ENCODE data around the gene BCORL1. TPM values are rescaled to one million over a fixed set of nuclear protein-coding genes. Genes with fewer than 3 reads are reported as not detected.

The BCORL1 gene
- total RNA-seq, 6 experiments from 2014 or later, result 2.7 to 9.0 (median 4.8) TPM

DNA sequence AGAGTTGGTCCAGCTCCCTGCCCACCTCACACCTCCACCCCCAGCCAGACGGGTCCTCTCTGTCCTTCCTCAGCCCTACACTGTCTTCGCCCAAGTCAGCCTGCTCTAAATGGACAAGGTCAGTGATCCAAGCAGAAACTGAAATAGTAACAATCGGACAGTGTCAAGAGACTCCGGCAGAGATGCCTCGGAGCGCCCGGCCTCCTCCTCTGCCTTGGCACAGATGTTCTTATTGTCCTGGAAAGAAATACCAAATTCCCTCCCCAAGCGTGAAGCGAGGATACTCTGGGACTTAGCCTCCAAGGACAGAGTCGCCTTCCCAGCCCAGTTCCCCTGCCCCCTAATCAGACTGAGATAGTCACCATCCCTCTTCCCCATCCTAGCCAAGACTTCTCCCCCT, 48.0 kb upstream of the BCORL1 start:
- H3K9me3 ChIP-seq, result no peaks in the 10 kb centered on the region
- H3K27me3 ChIP-seq, result no peaks in the 10 kb centered on the region
- ATAC-seq (no peak), DNase-seq (no peak)
- no peaks in the 10 kb centered on the region for H3K36me3 ChIP-seq
- H3K27ac ChIP-seq, result no peak overlapping the region
- intact Hi-C loops (cut with DNase I), result no loop called here
- TF ChIP-seq, protein P1, sequence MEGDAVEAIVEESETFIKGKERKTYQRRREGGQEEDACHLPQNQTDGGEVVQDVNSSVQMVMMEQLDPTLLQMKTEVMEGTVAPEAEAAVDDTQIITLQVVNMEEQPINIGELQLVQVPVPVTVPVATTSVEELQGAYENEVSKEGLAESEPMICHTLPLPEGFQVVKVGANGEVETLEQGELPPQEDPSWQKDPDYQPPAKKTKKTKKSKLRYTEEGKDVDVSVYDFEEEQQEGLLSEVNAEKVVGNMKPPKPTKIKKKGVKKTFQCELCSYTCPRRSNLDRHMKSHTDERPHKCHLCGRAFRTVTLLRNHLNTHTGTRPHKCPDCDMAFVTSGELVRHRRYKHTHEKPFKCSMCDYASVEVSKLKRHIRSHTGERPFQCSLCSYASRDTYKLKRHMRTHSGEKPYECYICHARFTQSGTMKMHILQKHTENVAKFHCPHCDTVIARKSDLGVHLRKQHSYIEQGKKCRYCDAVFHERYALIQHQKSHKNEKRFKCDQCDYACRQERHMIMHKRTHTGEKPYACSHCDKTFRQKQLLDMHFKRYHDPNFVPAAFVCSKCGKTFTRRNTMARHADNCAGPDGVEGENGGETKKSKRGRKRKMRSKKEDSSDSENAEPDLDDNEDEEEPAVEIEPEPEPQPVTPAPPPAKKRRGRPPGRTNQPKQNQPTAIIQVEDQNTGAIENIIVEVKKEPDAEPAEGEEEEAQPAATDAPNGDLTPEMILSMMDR (IDR thresholded peaks at IDR 0.05), result no peak
- TF ChIP-seq POLR2A (IDR thresholded peaks at IDR 0.05), result no peak
- H3K4me3 ChIP-seq, result no peak overlapping the region
- no peaks in the 10 kb centered on the region for H3K4me1 ChIP-seq
- WGBS (ENCODE audit: insufficient coverage, low coverage, low lambda C conversion rate, missing lambda C conversion rate), result 56% methylated on average over 6 of the region's 10 CpGs

DNA sequence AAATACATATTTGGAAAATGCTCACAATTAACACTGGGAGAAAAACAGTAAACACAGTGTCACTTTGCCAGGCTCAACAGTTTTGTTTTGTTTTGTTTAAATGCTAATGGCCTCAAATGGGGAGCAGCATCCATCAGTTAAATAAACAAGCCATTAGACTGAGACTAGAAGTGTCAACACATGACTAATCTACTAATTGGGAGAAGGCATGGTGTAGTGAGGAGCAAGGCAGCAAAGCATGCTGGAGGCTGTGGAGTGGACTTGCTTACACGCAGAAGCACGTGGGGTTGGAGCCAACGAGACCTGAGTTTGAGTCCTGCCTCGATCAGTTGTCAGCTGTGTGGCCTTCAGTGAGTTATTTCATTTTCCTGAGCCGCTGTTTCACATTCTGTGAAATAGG, 47.5 kb upstream of the BCORL1 start:
- 52% methylated on average over 5 of the region's 5 CpGs for WGBS (ENCODE audit: insufficient coverage, low coverage, low lambda C conversion rate, missing lambda C conversion rate)
- H3K27ac ChIP-seq, result no peak overlapping the region
- no peaks in the 10 kb centered on the region for H3K27me3 ChIP-seq
- H3K4me3 ChIP-seq, result no peak overlapping the region
- no peaks in the 10 kb centered on the region for H3K4me1 ChIP-seq
- H3K9me3 ChIP-seq, result no peaks in the 10 kb centered on the region
- no peak for ATAC-seq
- DNase-seq, result no peak
- no peak for TF ChIP-seq POLR2A (IDR thresholded peaks at IDR 0.05)
- TF ChIP-seq, protein P1 (IDR thresholded peaks at IDR 0.05), result no peak
- intact Hi-C loops (cut with DNase I), result no loop called here
- H3K36me3 ChIP-seq, result no peaks in the 10 kb centered on the region

DNA sequence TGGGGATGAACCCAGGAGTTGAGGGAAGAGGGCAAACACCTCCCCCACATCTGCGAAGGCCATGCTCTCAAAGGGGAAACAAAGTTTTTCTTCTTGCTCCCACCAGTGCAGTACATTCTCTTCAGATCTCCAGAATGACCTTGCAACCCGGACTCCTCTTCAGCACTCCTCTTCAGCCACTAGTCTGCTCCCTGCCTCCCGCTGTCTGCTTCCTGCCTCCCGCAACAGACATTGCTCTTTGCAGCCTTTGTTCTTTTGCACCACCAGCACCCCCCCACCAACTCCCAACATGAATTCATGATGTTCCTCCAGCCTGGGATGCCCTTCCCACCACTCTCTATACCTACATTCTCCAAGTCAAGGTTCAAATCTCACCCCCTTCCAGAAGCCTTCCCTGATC, 44.4 kb upstream of the BCORL1 start:
- DNase-seq (no peak), ATAC-seq (no peak)
- TF ChIP-seq, protein P1 (IDR thresholded peaks at IDR 0.05), result no peak
- no peak for TF ChIP-seq POLR2A (IDR thresholded peaks at IDR 0.05)
- Histone ChIP-seq H3K4me3 (no peak overlapping the region), H3K4me1 (no peaks in the 10 kb centered on the region), H3K27me3 (no peaks in the 10 kb centered on the region), H3K27ac (no peak overlapping the region), H3K9me3 (no peaks in the 10 kb centered on the region), H3K36me3 (no peaks in the 10 kb centered on the region)
- WGBS (ENCODE audit: insufficient coverage, low coverage, low lambda C conversion rate, missing lambda C conversion rate), result 37% methylated on average over 3 of the region's 4 CpGs
- intact Hi-C loops (cut with DNase I), result no loop called here

DNA sequence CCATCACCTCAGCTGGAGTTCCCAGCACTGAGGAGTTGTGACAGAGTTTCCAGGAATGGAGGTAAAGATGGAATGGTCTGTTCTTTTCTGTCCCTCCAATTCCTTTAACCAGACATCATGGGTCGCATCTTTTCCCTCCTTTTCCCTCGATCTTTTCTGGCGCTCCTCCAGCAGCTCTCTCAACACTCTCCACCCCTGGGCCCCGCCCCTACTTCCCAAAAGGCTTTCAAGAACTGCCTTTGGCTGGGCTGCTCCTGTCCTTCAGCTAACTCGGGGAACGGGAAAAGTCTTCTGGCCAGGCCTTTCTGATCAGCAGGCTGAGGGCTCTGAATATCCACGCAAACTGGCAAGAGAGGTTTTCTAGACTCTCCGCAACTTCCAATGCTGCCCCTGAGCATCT, 42.4 kb upstream of the BCORL1 start:
- Histone ChIP-seq H3K36me3 (no peaks in the 10 kb centered on the region), H3K9me3 (no peaks in the 10 kb centered on the region), H3K4me3 (no peak overlapping the region), H3K27me3 (no peaks in the 10 kb centered on the region), H3K27ac (no peak overlapping the region), H3K4me1 (no peaks in the 10 kb centered on the region)
- 37% methylated on average over 6 of the region's 8 CpGs for WGBS (ENCODE audit: insufficient coverage, low coverage, low lambda C conversion rate, missing lambda C conversion rate)
- intact Hi-C loops (cut with DNase I), result no loop called here
- ATAC-seq (no peak), DNase-seq (no peak)
- TF ChIP-seq, protein P1 (IDR thresholded peaks at IDR 0.05), result no peak
- no peak for TF ChIP-seq POLR2A (IDR thresholded peaks at IDR 0.05)

DNA sequence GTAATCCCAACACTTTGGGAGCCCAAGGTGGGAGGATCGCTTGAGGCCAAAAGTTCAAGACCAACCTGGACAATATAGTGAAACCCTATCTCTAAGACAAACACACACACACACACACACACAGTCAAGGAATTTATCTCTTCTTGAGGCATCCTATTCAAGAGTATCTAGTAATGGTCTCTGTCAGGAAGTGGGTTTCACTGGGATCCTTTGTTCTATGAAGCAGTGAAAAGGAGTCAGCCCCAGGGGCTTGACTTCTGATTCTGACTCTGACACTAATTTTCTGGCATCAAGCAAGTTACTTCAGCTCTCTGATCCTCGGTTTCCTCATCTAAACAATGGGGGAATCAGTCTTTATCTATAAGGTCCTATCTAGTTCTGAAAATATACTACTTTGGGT, 41.7 kb upstream of the BCORL1 start:
- Histone ChIP-seq H3K27ac (no peak overlapping the region), H3K4me1 (no peaks in the 10 kb centered on the region), H3K36me3 (no peaks in the 10 kb centered on the region), H3K27me3 (no peaks in the 10 kb centered on the region), H3K9me3 (no peaks in the 10 kb centered on the region), H3K4me3 (no peak overlapping the region)
- intact Hi-C loops (cut with DNase I), result no loop called here
- DNase-seq, result no peak
- ATAC-seq, result no peak
- TF ChIP-seq POLR2A (IDR thresholded peaks at IDR 0.05), result no peak
- TF ChIP-seq, protein P1 (IDR thresholded peaks at IDR 0.05), result no peak
- 76% methylated on average over 2 of the region's 2 CpGs for whole genome bisulfite sequencing (ENCODE audit: insufficient coverage, low coverage, low lambda C conversion rate, missing lambda C conversion rate)
